ENCODE data around the gene C14orf132. TPM values are rescaled to one million over a fixed set of nuclear protein-coding genes. Genes with fewer than 3 reads are reported as not detected.
A peak's percentile ranks its signal among the peaks of the same experiment; 100 is the strongest.

Gene C14orf132
- total and polyA plus RNA-seq, 9 of the 15 experiments (the other 6 are each of a cell fraction or from before 2014, with no cell fraction given) = not detected

- BruUV-seq (replicated peaks) = no TSS peak
- no peaks in the 10 kb centered on the region for H3K9me3 ChIP-seq (replicated peaks; ENCODE audit: control insufficient read depth, insufficient read depth, low read depth, low read length)
- H3K4me3 ChIP-seq = no peak overlapping the region
- FAIRE-seq (no peak), ATAC-seq (peak; percentile 74), DNase-seq (ENCODE audit: extremely low read depth in 1 of 4, low spot score in 3 of 4) (peak in 3 of 4 experiments; percentile 10 to 14 (median 14))
- POLR2A ChIA-PET = no interaction called here
- H3K27me3 ChIP-seq (ENCODE audit: control insufficient read depth in 2 of 2, insufficient read depth in 2 of 2, low read length in 2 of 2) = no peaks in the 10 kb centered on the region
- intact Hi-C loops (cut with micrococcal nuclease) = no loop called here
- 0% methylated on average over 9 of the region's 14 CpGs for WGBS (ENCODE audit: insufficient coverage, low coverage, missing lambda C conversion rate)
- no peaks in the 10 kb centered on the region for H3K9me1 ChIP-seq (ENCODE audit: control insufficient read depth, insufficient read depth, low read length)
- H3K9ac ChIP-seq (ENCODE audit: insufficient read depth in 1 of 2, low read depth in 2 of 2, low read length in 2 of 2) = no peak overlapping the region
- no peaks in the 10 kb centered on the region for H3K79me2 ChIP-seq (ENCODE audit: control insufficient read depth, insufficient read depth, low read length)
- no peaks in the 10 kb centered on the region for H4K20me1 ChIP-seq (replicated peaks; ENCODE audit: control insufficient read depth, insufficient read depth, low read length)
- CTCF ChIA-PET (ENCODE audit: low intra/inter-chr PET ratio) = interaction anchor here (0.6 kb wide), 1 partner anchor 407 kb away, joined by 5 read pairs; no protein-coding TSS in a partner anchor
- H2AFZ ChIP-seq (ENCODE audit: low read depth, low read length) = no peak overlapping the region
- in situ Hi-C loops (cut with MboI) = no loop called here
- no peaks in the 10 kb centered on the region for H3K4me1 ChIP-seq (replicated peaks in 1 of 2; ENCODE audit: control insufficient read depth in 2 of 2, insufficient read depth in 2 of 2, low read length in 2 of 2)
- no peaks in the 10 kb centered on the region for H3K36me3 ChIP-seq (ENCODE audit: control insufficient read depth, insufficient read depth, low read length)
- no peak overlapping the region for H3K27ac ChIP-seq (ENCODE audit: extremely low read depth, low read depth, low read length)
- TF ChIP-seq PYGO2 (tag; IDR thresholded peaks at IDR 0.05) (no peak), NFRKB (IDR thresholded peaks at IDR 0.05; ENCODE audit: low read depth) (no peak), RAD21 (CRISPR knock-in tag; conservative IDR thresholded peaks at IDR 0.05 in 1 of 2, IDR thresholded peaks at IDR 0.05 in 1 of 2) (0 out of 4 replicates have a peak, but pooled peaks of 1 of the 2 experiments have one; percentile 21), CEBPG (CRISPR knock-in tag; IDR thresholded peaks at IDR 0.05) (no peak), CEBPG (tag; conservative IDR thresholded peaks at IDR 0.05 in 1 of 2, IDR thresholded peaks at IDR 0.05 in 1 of 2) (no peak), SNIP1 (IDR thresholded peaks at IDR 0.05; ENCODE audit: low read depth) (no peak), OTX1 (CRISPR knock-in tag; IDR thresholded peaks at IDR 0.05) (no peak), ZBTB12 (CRISPR knock-in tag; IDR thresholded peaks at IDR 0.05) (no peak), ZNF766 (CRISPR knock-in tag; conservative IDR thresholded peaks at IDR 0.05) (no peak)
- TF ChIP-seq, protein P1, sequence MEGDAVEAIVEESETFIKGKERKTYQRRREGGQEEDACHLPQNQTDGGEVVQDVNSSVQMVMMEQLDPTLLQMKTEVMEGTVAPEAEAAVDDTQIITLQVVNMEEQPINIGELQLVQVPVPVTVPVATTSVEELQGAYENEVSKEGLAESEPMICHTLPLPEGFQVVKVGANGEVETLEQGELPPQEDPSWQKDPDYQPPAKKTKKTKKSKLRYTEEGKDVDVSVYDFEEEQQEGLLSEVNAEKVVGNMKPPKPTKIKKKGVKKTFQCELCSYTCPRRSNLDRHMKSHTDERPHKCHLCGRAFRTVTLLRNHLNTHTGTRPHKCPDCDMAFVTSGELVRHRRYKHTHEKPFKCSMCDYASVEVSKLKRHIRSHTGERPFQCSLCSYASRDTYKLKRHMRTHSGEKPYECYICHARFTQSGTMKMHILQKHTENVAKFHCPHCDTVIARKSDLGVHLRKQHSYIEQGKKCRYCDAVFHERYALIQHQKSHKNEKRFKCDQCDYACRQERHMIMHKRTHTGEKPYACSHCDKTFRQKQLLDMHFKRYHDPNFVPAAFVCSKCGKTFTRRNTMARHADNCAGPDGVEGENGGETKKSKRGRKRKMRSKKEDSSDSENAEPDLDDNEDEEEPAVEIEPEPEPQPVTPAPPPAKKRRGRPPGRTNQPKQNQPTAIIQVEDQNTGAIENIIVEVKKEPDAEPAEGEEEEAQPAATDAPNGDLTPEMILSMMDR (IDR thresholded peaks at IDR 0.05 in 2 of 3, conservative IDR thresholded peaks at IDR 0.05 in 1 of 3; ENCODE audit: insufficient read depth in 2 of 3, low read depth in 1 of 3, low read length in 3 of 3) = peak in 2 of 3 experiments; percentile 16 to 30; a peak in 2 of 6 replicates
- no peak overlapping the region for H3K4me2 ChIP-seq (ENCODE audit: insufficient read depth, low read length)
Observed at GRCh38 chr14:96051642-96052540, 12.7 kb downstream of the C14orf132 start.
